ENCODE data around the gene KCNS3.

The KCNS3 gene

DNA sequence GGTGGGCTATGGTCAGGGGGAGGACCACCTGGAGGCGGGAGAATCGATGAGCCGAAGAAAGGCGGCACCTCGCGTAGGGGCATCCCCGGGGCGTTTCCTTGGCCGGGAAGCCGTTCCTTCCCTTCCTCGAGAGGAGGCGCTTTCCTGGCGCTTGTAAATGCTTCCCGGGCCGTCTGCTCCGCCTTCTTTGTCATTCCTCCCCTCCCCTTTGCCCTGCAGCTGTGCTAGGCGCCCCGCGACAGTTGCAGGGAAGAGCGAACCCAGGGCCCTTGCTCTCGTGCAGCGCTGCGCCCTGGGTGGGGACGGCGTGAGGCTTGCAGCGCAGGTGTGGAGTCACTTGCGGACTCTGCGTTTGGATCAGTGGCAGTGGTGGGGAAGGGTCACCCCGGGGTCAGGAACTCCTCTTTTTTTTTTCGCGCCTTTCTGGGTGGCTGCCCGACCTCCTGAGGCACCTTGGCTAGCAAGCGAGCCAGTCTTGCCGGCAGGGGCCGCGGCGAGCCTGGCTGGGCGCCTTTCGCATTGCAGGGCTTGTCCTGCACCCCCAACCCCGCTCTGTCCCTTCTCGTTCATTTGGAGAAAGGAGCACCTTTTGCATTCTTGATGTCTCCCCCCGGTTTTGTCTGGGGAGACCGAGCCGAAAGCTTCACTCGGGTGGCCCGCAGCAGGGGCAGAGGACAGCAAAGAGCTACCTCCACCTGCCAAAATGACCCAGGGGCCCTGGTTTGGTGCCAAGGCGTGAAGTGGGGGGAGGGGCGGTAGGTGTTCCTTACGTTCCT is 858 bp downstream of the KCNS3 start:
- peak; percentile 92 for DNase-seq

GRCh38 chr2:17879913-17880274 is 1.4 kb downstream of the KCNS3 start:
- DNase-seq, result no peak

DNA sequence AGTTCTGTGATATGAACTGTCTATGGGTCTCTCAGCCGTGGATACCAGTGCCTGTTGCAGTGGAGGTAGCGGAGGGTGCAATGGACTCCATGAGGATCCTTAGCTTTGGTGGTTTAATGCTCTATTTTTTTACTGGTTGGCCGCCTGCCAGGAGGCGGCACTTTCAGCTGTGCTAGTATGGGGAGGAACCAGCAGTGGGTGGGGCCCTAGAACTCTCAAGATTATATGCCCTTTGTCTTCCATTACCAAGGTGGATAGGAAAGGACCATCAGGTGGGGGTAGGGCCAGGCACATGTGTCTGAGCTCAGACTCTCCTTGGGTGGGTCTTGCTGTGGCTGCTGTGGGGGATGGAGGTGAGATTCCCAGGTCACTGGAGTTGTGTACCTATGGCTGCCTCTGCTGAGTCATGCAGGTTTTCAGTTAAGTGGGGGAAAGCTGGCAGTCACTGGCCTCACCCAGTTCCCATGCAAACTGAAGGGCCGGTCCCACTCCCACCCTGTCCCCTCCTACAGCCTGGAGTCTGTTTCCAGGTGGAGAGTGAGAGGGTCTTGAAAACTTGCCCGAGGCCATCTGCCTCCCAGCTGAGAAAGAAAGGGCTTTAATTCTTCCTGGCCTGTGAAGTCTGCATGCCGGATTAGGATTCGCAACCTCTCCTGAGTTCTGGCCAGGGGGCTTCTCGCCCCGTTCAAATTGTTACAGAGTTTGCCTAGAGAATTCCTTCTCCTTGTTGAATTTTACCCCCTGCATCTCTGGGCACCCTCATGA is 14.5 kb downstream of the KCNS3 start:
- DNase-seq, result no peak

DNA sequence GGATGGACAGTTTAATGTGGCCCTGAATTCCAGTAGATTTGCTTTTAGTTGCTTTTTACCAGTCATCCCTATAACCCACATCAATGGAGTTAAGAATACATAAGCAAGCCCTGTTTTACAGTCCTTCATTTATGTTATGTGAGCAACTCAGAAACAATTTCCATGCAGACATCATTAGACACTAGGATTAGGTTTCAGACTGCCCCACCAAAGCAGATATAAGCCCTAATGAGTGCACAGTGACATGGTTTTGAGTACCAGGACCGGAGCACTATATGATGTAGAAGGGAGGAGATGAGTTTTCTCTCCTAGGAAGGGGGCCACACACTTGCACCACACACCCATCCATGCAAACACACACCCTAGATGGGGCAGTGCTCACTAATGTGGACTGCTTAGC is 15.5 kb downstream of the KCNS3 start:
- no peak for DNase-seq

- no peak for DNase-seq
These were observed 16.1 kb downstream of the KCNS3 start for GRCh38 chr2:17894556-17894955.

DNA sequence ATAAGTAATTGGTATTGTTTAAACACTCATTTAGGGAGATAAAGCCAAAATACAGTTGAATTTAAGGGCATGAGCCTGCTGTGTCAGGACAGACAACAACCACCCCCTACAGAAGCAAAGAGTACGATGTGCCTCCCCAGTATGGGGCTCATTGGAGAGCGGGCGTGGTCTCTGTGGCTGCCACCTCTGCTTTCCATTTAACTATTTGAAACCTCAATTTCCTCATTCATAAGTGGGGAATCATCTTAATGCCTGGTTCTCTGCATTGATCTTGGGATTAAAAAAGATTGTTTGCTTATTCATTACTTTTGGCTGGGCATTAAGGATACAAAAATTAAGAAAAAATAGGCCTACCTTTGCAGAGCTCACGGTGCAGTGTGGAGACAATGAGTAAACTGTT is 21.4 kb downstream of the KCNS3 start:
- no peak for DNase-seq

GRCh38 chr2:17901246-17901645 is 22.8 kb downstream of the KCNS3 start:
- no peak for DNase-seq

DNA sequence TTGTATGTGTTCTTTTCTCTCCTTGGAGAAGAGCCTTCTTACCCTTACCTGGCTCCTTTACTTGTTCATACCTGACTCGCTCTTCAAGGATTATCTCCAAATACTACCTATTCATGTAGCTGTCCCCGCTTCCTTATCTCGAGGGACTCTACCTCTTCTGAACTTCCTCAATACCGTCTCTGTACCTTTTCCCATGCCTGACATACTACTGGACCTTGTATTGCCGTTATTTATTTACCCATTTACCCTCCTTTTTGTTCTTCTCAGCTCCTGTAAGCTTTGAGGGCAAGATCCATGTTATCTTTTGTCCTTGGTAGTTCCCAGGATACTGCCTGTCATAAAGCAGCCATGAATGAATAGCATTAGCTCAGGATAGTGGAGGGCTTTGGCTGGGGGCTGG is 32.5 kb downstream of the KCNS3 start:
- DNase-seq, result no peak

DNA sequence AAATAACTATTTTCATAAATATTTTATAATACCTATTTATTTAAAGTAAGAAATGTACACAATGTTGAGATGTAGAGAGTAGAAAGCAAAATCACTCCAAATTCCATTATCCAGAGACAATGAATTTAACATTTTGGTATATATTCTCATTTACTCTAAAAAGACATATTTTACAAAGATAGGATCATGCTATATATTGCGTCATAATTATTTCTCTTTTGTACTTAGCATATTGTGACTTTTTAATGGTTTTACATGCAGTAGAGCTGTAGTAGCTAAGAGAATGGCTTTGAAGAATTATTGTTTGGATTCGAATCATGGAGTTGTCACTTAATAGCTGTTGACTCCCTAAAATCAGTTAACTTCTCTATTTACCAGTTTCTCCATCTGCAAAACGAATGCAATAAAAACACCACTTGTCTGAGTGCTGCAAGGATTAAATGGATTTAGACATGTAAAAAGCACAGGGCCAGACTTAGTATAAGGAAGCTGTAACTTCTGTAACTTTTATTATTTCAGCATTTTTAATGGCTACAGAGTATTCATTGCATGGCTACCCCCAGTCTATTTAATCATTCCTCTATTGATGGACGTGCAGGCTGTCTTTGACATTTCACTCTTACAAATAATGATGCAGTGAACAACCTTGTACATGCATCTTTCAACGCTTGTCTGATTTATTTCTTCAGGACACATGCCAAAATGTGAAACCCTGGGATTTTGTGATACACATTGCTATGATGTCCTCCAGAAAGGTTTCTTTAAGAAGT is 33.2 kb downstream of the KCNS3 start:
- no peak for DNase-seq

GRCh38 chr2:17912266-17912691 is 33.8 kb downstream of the KCNS3 start:
- DNase-seq, result no peak

- DNase-seq, result no peak
These were observed 36.6 kb downstream of the KCNS3 start for GRCh38 chr2:17915099-17915498.

GRCh38 chr2:17915811-17916518 is 37.5 kb downstream of the KCNS3 start:
- DNase-seq, result no peak

- DNase-seq, result no peak
These were observed 38.1 kb downstream of the KCNS3 start for GRCh38 chr2:17916584-17916983.

DNA sequence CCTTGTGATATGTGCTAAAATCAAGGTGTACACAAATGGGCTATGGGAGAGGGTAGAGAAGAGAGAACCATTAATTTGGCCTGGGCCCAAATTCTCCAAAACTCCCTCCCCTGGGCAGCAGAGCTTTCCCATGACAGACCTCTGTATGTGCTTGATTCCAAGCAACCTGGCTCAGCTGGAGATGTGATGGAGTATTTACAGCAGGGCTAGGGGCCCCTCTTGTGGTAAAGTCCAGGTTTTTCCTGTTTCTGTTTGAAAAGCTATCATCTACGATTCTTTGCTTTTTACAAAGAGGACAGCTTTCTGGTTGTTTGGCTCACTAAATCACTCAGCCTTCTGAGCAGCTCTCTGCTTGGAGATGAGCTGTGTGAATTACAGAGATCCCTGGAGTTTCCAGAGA is 40.3 kb downstream of the KCNS3 start:
- DNase-seq, result no peak

DNA sequence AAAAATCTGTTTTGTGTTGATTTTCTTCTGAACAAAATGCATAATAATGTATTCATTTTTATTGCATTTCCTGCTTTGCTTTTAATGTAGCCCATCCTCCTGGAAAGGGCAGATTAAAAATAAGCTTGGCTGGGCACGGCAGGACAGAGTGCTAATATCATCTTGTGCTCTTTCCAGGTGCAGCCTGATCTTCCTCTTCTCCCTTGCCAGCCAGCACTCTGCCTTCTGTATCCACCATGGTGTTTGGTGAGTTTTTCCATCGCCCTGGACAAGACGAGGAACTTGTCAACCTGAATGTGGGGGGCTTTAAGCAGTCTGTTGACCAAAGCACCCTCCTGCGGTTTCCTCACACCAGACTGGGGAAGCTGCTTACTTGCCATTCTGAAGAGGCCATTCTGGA is 52.3 kb downstream of the KCNS3 start:
- DNase-seq, result no peak

DNA sequence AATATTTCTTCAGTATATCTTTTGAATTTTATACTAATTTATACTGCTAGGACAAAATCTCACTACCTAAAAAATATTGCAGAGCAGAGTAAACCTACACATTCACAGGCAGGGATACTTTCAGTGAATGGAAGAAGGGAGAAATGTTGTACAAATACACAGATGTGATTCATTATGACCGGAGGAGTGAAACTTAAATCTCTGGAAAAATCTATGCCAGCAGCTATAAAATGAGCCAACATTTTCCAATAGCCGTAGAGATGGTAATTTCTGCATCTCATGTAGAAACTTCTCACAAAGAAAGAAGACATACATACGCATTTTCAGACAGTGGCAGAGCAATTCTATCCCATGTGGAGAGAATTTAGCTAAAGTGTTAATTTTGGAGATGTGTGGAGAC is 54.8 kb downstream of the KCNS3 start:
- no peak for DNase-seq

- DNase-seq, result no peak
These were observed 56.3 kb downstream of the KCNS3 start for GRCh38 chr2:17934721-17935120.

DNA sequence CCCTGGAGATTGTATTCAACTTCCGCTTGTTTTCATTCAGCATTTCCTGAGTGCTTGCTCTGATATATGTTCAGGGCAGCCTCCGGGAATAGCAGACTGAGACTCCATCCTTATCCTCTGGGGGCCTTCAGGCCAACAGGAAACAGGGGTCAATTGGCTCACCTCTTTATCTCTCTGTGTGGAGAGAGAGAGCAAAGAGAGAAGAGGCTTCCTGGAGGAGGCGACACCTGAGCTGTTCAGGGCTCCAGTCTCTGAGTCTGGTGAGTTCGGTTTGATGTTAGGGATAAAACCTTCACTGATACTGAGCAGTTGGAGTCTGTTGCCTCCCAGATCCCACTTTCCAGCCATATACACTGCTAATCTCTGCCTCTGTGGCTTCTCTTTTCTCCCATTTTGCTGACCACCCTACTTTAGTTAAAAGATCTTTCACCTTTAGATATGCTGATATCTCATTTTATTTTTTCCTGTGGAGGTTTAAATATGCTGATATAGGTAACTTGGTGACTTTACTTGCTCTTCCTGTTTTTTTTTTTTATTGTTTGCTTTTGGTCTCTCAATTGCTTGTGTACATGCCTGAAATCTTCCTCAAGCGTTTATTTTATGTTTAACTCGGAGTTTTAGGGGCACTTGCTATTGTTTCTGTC is 56.9 kb downstream of the KCNS3 start:
- no peak for DNase-seq

DNA sequence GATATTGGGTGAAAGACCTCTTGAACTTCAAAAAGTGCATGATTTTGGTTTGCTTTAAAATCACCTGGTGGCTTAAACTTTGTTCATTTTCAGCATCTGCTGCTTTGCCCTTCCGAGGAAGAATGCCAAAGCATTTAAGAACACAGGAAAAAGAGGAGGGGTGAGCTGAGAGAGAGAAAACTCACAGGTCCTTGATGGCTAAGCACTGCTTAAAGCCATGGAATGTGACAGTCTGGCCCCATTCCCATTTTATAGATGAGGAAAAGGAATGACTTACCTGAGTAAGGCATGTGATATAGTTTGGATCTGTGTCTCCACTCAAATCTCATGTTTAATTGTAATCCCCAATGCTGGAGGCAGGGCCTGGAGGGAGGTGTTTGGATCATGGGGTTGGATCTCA is 58.1 kb downstream of the KCNS3 start:
- no peak for DNase-seq

- no peak for DNase-seq
These were observed 61.7 kb downstream of the KCNS3 start for GRCh38 chr2:17940091-17940630.

DNA sequence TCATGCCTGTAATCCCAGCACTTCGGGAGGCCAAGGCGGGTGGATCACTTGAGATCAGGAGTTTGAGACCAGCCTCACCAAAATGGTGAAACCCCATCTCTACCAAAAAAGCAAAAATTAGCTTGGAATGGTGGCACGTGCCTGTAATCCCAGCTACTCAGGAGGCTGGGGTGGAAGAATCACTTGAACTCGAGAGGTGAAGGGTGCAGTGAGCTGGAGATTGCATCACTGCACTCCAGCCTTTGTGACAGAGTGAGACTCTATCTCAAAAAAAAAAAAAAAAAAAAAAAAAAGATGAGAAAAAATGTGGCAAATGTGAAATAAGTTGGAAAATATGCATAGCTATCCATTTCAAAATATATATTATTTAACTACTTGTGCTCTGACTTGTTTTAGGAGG is 65.0 kb downstream of the KCNS3 start:
- DNase-seq, result no peak

DNA sequence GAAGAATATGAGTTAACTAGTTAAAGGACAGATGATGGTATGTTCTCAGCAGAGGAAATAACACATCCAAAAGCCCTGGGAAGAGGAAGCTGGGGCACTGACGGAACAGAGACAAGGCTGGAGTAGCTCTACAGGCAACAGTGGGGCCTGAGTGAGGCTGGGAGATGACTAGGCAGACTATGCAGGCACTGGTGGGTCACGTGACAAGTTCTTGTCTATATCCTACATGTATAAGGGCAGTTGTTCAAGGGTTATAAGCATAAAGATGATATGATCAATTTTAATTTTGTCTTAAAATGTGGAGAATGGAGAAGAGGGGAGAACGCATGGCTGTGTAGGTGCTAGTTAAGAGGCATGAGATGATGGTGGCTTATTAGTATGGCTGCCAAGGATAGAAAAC is 68.6 kb downstream of the KCNS3 start:
- no peak for DNase-seq

Measured in islet precursor cell (in vitro differentiated cells).